ENCODE measurements around the gene PNLIP. TPM values are rescaled to one million over a fixed set of nuclear protein-coding genes. Genes with fewer than 3 reads are reported as not detected.

Gene PNLIP
- total RNA-seq, 4 donors from 2014 or later = 0.23 to 0.32 TPM; not detected in 2

GRCh38 chr10:116542007-116542677, 3.6 kb upstream of the PNLIP start:
- no peak for DNase-seq (ENCODE audit: low spot score in 2 of 2)
- TF ChIP-seq POLR2A (IDR thresholded peaks at IDR 0.05) = no peak
- no peak overlapping the region for H3K4me3 ChIP-seq (ENCODE audit: low read depth, poor library complexity, severe bottlenecking)
- intact Hi-C loops (cut with DNase I; ENCODE audit: low total_unique reads) = no loop called here

GRCh38 chr10:116545122-116545521, 609 bp upstream of the PNLIP start:
- TF ChIP-seq CTCF (IDR thresholded peaks at IDR 0.05) = no peak
- TF ChIP-seq POLR2A (IDR thresholded peaks at IDR 0.05) = no peak
- DNase-seq (ENCODE audit: low spot score in 2 of 2) = no peak
- intact Hi-C loops (cut with DNase I; ENCODE audit: low total_unique reads) = no loop called here
- WGBS, 2 donors = 80 to 88% methylated on average over 1 of the region's 1 CpG
- no peak overlapping the region for H3K4me3 ChIP-seq (ENCODE audit: low read depth, poor library complexity, severe bottlenecking)

DNA sequence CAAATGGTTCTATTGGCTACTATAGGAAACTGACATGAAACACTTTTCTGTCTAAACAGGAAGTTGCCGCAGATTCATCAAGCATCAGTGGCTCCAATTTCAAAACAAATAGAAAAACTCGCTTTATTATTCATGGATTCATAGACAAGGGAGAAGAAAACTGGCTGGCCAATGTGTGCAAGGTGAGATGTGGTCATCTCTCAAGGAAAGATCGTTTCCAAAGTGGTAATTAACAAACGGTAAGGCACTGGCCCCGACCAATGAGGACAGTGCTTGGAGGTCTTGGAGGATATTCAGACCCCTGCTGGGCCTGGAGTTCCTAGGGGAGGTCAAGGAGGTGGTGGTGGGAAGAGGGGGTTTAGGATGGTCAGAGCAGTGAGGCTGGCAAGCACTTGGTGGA, 2.6 kb downstream of the PNLIP start:
- intact Hi-C loops (cut with DNase I; ENCODE audit: low total_unique reads) = no loop called here
- TF ChIP-seq POLR2A (IDR thresholded peaks at IDR 0.05) = no peak
- TF ChIP-seq CTCF (IDR thresholded peaks at IDR 0.05) = no peak
- no peak overlapping the region for H3K4me3 ChIP-seq (ENCODE audit: low read depth, poor library complexity, severe bottlenecking)
- 85% methylated on average over 5 of the region's 5 CpGs for WGBS, 2 donors
- DNase-seq (ENCODE audit: low spot score in 2 of 2) = no peak

DNA sequence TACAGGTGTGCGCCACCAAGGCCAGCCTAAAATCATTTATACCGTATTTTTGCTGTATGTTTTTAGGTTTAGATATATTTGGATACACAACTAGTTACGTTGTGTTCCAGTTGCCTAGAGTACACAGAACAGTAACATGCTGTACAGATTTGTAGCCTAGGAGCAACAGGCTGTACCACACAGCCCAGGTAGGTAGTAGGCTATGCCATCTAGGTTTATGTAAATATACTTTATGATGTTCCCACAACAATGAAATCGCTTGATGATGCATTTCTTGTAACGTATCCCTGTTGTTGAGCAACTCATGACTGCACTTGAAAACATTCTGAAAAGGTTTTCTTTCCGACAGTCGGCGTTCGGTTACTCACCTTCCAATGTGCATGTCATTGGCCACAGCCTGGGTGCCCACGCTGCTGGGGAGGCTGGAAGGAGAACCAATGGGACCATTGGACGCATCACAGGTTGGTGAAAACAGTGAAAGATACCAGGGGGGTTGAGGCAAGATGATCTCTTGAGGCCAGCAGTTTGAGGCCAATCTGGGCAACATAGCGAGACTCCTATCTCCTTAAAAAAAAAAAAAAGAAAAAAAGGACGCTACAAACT, 7.7 kb downstream of the PNLIP start:
- no peak for DNase-seq (ENCODE audit: low spot score in 2 of 2)
- H3K4me3 ChIP-seq (ENCODE audit: low read depth, poor library complexity, severe bottlenecking) = no peak overlapping the region
- intact Hi-C loops (cut with DNase I; ENCODE audit: low total_unique reads) = no loop called here
- 84 to 91% methylated on average over 13 of the region's 13 CpGs for WGBS, 2 donors
- TF ChIP-seq CTCF (IDR thresholded peaks at IDR 0.05) = no peak
- TF ChIP-seq POLR2A (IDR thresholded peaks at IDR 0.05) = no peak

GRCh38 chr10:116554628-116555027, 8.9 kb downstream of the PNLIP start:
- intact Hi-C loops (cut with DNase I; ENCODE audit: low total_unique reads) = no loop called here
- no peak for TF ChIP-seq POLR2A (IDR thresholded peaks at IDR 0.05)
- TF ChIP-seq CTCF (IDR thresholded peaks at IDR 0.05) = no peak
- H3K4me3 ChIP-seq (ENCODE audit: low read depth, poor library complexity, severe bottlenecking) = no peak overlapping the region
- no peak for DNase-seq (ENCODE audit: low spot score in 2 of 2)
- WGBS, 2 donors = 58 to 62% methylated on average over 5 of the region's 5 CpGs

DNA sequence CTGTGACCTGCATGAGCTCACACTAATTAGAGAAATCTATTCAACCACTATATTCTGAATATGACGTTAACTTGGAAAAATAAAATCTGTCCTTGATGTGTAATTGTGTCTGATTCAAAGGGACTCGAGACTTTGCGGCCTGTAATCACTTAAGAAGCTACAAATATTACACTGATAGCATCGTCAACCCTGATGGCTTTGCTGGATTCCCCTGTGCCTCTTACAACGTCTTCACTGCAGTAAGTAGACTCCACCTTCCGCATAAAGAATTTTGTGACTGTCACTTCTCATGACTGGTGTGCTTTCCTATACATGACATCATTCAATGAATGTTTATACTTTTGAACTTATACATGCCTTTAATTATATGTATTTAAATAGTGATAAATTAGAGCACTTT, 10.1 kb downstream of the PNLIP start:
- TF ChIP-seq CTCF (IDR thresholded peaks at IDR 0.05) (no peak), POLR2A (IDR thresholded peaks at IDR 0.05) (no peak)
- H3K4me3 ChIP-seq (ENCODE audit: low read depth, poor library complexity, severe bottlenecking) = no peak overlapping the region
- DNase-seq (ENCODE audit: low spot score in 2 of 2) = no peak
- intact Hi-C loops (cut with DNase I; ENCODE audit: low total_unique reads) = no loop called here
- WGBS, 2 donors = 71% methylated on average over 6 of the region's 6 CpGs
